Measurements from ENCODE around the gene LCE1E.

Gene LCE1E, protein sequence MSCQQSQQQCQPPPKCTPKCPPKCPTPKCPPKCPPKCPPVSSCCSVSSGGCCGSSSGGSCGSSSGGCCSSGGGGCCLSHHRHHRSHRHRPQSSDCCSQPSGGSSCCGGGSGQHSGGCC

DNA sequence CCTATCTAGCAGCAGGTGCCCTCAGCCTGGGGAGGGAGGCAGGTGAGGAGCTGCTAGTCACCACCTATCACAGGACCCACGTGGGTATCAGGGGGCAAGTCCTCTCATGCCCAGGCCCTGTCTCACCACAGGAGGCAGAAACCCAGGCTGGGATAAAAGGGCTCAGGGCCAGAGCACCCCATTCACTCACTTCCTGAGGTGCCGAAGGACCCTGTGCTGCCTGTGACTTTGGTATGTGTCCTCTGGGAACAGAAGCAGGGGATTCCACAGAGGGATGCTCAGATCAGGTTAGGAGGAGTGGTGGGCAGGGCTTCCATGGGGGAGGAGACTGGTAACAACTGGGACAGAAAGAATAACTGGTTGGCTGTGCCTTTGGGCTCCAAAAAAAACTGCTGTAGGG lies at the start of gene LCE1E:
Gene LCE1E, plus strand, starts transcription at position 181 of the 400 bp plus-strand sequence. CDS start 1,043 bp downstream, outside the sequence.
- DNase-seq: no peak

DNA sequence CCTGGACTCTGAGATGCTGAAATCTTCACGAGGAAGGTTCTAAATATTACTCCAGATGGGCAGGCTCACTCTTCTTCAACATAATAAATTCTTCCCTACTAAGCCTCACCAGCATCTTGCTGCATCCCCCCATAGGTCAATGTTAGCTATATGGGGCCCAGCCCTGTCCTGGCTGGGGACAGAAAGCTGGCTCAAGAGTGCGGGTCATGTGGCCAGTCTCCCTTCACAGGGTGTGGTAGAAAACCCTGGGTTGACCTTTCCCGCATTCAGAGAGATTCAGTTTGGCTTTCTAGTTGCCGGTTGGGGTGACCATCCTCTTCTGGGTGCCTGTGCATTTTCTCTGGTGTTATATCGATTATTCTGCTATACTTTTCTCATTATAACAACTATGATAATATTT lies 48.1 kb upstream of the LCE1E start:
- no peak for DNase-seq

DNA sequence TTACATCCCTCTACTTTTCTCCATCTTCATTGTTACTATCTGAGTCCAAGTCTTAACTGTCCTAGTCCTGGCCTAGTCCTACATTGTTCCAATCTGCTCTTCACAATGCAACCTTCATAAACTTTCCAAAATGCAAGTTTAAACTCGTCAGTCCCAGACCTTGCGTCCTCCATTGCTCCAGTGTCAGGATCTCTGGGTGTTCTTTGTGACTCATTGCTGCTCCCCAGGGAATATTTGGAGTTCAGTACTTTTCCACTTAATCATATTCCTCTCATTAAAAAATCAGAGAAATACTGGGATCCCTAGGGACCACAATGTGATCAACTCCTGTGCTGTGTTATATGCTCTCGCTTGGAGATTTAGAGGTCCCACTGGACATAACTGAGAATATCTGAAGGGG lies 46.2 kb upstream of the LCE1E start:
- no peak for DNase-seq

DNA sequence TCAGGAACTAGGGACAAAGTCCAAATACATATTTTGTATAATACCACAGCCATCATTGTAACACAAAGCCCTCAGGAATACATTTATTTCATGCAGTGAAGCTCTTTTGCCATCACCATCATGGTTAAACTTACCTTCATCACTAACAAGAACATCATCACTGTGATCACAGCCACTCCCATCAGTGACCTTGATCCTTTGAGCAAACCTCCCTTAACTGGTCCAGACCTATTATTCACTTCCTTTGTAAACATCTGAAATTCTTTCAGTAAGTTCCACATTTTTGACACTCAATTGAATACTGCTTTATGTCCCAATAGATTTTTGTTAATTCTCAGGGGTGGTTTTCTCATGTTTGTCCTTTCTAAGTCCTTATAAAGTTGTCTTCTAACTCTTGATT lies 44.4 kb upstream of the LCE1E start:
- no peak for DNase-seq

DNA sequence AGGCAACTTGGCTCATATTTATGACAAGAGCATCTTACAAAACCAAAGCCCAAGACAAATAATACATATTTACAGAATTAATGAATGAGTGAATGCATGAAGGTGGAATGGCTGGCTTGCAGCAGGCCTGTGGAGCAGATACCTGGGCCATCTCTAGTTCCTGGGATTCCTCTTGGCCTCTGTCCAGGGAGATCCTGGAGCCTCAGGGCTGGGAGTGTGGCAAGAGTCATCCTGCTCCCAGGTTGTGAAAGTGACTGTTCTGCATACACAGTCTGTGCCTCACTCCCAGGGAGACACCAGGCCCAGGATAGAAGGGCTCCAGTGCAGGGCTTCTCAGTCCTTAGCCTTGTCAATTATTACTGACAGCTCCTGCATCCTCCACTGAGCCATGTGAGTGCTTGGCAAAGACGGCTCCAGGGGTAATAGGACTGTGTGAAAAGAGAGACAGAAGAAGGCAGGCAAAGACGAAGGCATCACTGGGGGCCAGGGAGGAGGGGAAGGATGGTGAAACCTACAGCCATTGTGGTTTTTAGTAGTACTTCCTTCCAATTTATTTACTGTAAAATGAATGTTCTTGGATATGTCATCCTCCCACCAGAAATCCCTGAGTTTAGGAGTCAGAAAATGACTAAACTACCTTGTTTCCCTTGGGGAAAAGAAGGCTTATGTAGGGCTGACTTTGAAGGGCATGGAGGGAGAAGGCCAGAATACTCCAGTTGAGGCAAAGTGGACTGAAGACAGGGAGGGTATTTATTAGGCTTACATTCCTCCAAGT lies 42.5 kb upstream of the LCE1E start:
- DNase-seq: no peak

DNA sequence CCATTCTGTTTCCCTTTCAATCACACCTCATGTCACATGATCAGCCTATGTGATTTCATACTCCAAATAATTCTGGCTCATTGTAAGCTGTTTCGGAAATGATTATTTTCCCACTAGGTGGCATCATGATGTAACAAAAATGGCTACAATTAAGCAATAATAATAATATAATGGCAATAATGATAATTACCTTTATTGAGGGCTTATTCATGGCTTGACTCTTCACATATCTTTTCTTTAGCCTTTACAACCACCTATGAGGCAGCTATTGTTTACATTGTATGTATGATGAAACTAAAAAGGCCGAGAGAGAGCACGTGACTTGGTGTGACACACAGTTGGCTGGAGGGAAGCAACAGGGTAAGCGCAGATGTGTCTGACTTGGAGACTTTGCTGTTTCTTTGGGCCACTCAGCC lies 40.8 kb upstream of the LCE1E start:
- DNase-seq: no peak

DNA sequence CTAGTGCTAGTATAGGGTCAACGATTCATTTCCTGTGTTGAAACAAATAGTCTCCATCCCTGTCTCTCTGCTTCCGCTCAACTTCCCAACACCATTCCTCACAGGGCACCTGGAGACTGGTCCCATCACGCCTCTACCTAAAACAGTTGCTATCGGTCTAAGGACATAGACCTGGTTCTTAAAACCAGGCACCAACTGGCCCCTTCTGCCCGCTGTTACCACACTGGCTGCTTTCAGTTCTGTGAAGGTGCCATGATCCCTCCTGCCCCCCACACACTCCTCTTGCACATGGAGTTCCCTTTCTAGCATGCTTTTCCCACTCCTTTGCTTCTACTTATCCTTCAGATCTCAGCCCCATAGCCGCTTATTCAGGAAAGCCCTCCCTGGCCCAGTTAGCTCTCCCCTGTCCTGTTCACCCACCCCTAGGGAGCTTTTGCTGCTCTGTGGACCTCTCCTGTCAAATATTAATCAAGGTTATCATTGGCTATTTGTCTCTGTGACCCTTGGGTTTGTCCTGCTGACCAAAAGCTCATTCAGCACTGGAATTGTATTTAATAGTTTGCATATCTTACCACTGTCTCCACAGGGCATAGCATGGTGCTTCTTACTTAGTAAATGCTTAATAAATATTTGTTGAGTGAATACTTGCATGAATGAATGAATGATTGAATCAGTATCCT lies 40.2 kb upstream of the LCE1E start:
- DNase-seq: no peak

DNA sequence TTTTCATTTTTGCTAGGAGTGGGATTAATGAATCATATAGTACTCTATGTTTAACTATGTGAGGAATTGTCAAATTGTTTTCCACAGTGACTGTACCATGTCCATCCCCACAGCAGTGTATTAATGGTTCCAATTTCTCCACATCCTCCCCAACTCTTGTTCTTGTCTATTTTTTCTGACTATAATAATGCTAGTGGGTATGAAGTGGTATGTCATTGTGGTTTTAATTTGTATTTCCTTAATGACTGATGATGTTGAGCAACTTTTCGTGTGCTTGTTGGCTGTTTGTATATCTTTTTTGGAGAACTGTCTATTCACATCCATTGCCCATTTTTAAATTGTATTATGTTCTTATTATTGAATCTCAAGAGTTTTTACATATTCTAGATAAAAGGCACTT lies 38.2 kb upstream of the LCE1E start:
- DNase-seq: no peak

DNA sequence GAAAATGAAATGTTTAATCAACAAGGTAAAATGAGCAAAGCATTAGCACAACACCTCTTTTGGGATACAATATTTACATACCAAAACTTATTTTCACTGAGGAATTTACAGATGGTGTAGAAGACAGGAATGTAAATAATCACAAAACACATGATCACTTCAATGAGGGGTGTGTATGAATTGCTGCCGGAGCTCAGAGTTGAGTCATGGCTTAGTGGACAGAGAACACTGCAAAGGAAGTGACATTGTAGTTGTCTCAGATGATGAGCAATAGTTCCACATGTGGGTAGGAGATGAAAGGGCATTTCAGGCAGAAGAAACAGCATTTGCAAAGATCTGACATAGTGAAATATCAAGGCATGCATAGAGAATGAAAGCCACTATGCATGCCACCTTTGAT lies 33.8 kb upstream of the LCE1E start:
- no peak for DNase-seq

DNA sequence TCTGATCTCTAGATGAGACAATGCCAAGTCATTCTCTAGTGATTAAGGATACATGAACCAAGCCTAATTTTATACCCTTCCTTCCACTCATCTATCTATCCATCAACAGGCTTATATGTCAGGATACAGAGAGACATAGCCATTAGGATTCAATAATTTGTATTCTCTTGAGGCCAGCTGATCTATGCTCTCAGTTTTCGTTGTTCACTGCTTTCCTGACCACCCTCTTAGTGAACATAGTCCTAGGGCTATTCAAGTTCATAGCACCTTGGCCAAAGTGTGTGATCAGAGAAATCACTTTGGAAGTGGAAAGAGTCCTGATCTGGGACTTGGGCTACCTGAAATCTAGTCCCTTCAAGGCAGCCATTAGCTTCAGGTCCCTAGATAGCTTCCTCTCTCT lies 32.5 kb upstream of the LCE1E start:
- no peak for DNase-seq

DNA sequence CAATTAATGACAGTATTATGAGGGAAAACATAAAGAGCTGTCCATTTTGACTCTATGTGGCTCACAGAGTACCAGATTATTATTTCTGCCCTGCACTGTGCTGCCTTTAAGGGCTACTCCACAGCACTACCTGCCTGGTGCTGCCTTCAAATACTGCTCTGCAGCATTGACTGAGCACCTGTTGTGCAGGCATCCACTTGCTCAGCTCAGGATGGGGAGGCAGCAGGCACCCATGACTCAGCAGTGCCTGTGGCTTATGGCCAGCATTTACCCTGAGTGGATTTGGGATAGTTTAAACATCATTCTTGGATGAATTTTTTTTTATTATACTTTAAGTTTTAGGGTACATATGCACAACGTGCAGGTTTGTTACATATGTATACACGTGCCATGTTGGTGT lies 29.2 kb upstream of the LCE1E start:
- DNase-seq: no peak

DNA sequence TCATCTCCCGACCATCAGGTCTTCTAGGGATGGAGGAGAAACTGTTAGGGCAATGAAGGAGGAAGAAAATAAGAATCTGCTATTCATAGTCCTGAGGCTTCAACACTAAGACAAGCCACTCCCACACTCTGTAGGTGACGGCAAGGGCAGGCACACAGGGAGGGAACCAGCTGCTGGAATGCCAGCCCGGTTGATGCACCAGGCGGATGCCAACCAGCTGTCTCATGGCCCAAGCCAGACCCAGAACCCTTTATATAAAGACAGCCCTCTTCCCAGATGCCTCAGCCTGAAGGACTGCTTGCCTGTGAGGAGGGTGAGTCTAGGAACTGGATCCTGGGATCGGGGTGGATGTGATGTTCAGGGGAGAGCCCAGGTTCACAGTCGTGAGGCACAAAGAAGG lies 28.3 kb upstream of the LCE1E start, which contains the start of gene KPRP:
Gene KPRP, plus strand, starts transcription at position 279 of the 400 bp plus-strand sequence. CDS start 1,564 bp downstream, outside the sequence.
- DNase-seq: no peak

DNA sequence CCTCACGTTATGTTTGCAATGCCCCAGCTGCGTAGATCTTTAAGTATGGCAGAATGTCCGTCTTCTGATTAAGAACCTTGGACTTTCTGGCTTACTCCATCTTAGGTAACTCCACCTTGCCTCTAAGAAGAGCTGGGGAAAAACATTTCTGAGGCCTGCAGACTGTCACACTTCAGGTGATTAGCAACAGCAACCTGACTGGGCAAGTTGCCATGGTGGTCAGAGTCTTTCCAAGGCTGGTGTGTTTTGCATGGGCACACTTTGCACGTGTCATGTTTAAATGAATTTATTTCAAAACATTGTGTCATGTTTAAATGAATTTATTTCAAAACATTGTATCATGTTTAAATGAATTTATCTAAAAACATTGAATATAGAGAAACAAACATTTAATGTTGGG lies 27.4 kb upstream of the LCE1E start:
- no peak for DNase-seq

DNA sequence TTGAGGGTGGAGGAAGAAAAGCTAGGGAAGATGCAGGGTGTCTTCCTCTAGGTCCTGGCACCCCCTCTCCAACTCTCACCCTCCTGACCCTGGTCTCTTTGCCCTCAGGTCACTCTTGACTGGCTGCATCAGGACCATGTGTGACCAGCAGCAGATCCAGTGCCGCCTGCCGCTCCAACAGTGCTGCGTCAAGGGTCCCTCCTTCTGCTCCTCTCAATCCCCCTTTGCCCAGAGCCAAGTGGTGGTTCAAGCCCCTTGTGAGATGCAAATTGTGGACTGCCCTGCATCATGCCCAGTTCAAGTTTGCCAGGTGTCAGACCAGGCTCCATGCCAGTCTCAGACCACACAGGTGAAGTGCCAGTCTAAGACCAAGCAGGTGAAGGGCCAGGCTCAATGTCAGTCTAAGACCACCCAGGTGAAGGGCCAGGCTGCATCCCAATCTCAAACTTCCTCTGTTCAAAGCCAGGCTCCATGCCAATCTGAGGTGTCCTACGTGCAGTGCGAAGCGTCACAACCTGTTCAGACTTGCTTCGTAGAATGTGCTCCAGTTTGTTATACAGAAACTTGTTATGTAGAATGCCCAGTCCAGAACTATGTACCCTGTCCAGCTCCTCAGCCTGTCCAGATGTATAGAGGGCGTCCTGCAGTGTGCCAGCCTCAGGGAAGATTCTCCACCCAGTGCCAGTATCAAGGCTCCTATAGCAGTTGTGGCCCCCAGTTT lies 26.4 kb upstream of the LCE1E start:
- DNase-seq: no peak

DNA sequence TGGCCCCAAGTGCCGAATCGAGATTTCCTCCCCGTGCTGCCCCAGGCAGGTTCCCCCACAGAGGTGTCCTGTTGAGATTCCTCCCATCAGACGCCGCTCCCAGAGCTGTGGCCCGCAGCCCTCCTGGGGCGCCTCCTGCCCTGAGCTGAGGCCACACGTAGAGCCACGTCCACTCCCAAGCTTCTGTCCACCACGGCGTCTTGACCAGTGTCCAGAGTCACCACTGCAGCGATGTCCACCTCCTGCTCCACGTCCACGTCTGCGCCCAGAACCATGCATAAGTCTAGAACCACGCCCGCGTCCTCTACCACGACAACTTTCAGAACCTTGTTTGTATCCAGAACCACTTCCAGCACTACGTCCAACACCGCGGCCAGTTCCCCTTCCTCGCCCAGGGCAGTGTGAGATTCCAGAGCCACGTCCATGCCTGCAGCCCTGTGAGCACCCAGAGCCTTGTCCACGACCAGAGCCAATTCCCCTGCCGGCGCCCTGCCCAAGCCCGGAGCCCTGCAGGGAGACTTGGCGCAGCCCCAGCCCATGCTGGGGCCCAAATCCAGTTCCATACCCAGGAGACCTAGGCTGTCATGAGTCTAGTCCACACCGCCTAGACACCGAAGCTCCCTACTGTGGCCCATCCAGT lies 25.4 kb upstream of the LCE1E start:
- DNase-seq: no peak

DNA sequence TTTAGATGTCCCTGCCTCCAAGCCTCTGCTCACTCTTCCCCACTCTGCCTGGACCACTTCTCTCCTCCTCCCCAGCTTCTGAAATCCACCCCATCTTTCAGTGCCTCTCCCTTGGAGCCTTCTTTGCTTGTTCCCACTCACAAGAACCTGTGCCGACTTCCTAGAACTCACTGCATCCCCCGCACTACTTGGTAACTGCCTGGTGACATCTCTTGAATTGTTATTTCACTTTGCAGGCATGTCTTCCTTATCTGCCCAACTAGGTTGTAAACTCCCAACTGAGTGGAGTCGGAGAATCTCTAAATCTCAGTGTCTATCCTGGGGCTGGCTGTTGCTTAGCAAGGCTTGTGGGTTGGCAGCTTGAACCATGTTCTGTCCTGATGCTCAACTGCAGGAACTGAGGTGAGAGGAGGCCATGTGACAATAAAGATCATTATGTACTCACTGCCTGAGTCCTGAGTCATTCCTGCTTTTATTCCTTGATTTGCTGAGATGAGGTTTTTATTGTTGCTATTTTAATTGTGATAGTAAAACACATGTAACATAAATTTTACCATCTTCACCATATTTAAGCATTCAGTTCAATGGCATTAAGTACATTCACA lies 24.3 kb upstream of the LCE1E start:
- no peak for DNase-seq

DNA sequence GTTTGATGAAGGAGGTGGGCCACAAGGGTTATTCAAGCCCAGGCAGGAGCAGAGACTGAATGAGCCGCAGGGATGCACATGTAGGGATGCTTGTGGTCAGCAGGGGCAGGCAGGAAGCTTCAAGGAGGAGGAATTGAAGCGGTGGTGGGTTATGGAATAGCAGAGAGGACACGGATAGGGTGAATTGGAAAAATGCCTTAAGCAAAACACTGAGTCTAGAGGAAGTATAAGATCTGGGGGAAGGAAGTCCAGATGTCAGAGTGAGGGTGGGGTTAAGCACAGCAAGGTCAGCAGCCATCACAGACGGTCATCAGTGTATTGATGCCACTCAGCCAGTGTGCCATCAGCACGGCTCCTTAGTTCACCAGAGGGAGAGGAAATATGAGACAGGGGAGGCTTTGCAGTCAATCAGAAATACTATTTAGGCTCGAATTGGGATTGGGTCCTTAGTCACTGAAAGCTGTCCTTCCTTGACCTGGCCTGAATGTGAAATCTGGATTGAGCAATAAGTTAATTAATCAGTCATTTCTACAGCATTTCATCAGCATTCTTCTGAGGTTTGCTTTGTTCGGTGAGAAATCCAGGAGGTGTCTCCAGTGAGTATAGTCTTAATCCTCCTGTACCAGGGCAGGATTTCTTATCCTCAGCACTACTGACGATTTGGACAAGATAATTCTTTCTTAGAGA lies 17.1 kb upstream of the LCE1E start:
- DNase-seq: no peak

DNA sequence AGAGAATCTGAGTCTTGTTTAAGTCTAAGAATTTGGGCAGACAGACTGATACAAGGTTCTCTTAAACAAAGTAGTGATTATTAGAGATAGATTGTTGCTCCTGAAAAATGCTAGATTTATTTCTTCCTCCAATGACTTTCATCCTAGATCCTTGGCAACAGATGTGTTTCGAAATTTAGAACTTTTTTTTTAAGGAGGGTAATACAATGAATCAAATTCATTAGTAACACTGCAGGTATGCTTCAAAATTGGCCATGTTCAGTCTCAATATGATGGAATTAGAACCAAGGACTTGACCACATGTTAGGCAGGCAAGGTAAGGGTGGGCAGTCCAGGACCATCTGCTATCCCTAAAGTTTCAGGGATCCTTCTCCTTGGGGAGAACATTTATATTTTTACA lies 15.6 kb upstream of the LCE1E start:
- no peak for DNase-seq

DNA sequence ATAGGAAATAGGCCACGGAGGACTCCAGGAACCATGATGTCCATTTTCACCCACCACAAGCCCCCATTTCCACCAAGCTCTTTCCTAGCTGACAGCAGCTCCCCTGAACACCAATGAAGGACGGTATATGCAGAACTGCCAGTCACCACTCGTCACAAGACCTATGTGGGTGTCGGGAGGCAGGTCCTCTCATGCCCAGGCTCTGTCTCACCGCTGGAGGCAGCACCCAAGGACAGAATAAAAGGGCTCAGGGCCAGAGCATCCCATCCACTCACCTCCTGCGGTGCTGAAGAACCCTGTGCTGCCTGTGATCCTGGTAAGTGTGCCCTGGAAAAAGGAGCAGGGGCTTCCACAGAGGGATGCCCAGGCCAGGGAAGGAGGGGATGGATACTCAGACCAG lies 11.2 kb upstream of the LCE1E start, which contains the start of gene LCE1F:
Gene LCE1F, plus strand, starts transcription at position 266 of the 400 bp plus-strand sequence. CDS start 1,232 bp downstream, outside the sequence.
- DNase-seq: no peak

DNA sequence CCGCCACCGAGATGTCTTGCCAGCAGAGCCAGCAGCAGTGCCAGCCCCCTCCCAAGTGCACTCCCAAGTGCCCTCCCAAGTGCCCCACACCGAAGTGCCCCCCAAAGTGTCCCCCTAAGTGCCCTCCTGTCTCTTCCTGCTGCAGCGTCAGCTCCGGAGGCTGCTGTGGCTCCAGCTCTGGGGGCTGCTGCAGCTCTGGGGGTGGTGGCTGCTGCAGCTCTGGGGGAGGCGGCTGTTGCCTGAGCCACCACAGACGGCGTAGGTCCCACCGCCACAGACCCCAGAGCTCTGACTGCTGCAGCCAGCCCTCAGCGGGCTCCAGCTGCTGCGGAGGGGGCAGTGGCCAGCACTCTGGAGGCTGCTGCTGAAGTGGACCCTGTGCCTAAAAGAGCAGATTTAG lies 9.7 kb upstream of the LCE1E start:
- no peak for DNase-seq

DNA sequence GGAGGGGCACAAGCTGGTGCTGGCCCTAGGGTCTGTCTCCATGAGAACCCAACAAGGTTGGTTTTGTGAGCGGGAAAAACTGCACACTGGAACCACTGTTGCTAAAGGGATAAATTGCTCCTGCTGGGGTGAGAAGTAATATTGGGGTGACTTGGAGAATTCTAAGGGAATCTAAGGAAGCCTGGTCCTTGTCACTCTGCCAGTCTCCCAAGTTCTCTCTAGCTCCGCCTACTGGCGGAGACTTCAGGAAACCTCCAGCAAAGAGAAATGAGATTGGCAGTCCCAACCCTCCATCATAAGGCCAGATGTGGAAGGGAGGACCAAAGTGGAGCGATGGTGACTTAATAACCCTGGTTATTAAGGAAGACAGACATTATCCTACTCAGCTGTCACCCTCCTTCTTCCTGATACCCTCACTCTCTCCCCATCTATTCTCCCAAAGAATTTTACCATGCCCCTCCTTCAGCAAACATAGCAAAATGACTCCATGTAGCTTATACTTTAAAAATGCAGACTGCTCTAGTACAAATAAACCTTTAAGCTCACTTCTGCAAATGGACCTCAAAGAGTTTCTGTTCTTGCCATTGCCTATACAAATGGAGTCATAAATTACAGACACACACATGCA lies 8.4 kb upstream of the LCE1E start:
- DNase-seq: no peak
